GM23338 (cell line): ENCODE measurements around the gene SPECC1L. TPM values are rescaled to one million over a fixed set of nuclear protein-coding genes. Genes with fewer than 3 reads are reported as not detected.

ENCODE experiments used
- ATAC-seq: fragments of 200-7000 bp; cut with Tn5 transposase; 3 replicates; pipeline ENCODE4 v1.9.1; 2020
- DNase-seq: peaks from one replicate; pipeline ENCODE4 v3.0.0-alpha.2; 2015; ENCODE audit warnings: low spot score
- H2AFZ ChIP-seq: fragments of 200-600 bp; sonication (generic); 2 replicates; pipeline ENCODE4 v1.8.0; 2016; ENCODE audit warnings: antibody characterized with exemption, mild to moderate bottlenecking, moderate library complexity
- H3F3A ChIP-seq: fragments of 200-600 bp; sonication (generic); replicated peaks from 2 replicates; pipeline ENCODE4 v1.8.0; 2017; ENCODE audit warnings: antibody characterized with exemption, mixed run types, low read depth
- H3K27ac ChIP-seq: fragments of 200-600 bp; sonication (generic); 2 replicates; pipeline ENCODE4 v1.6.1; 2016; ENCODE audit warnings: low read depth
- H3K27me3 ChIP-seq: fragments of 200-600 bp; sonication (generic); 2 replicates; pipeline ENCODE4 v1.8.0; 2016; ENCODE audit warnings: mild to moderate bottlenecking, mixed run types, moderate library complexity; ENCODE audit not compliant: insufficient read depth
- H3K36me3 ChIP-seq: fragments of 200-600 bp; sonication (generic); 2 replicates; pipeline ENCODE4 v1.8.0; 2016; ENCODE audit warnings: mild to moderate bottlenecking; ENCODE audit not compliant: insufficient read depth
- H3K4me1 ChIP-seq: fragments of 200-600 bp; sonication (generic); 2 replicates; pipeline ENCODE4 v1.8.0; 2016; ENCODE audit warnings: mild to moderate bottlenecking, moderate library complexity; ENCODE audit not compliant: insufficient read depth
- H3K4me2 ChIP-seq: fragments of 200-600 bp; sonication (generic); 2 replicates; pipeline ENCODE4 v1.7.1; 2017; ENCODE audit warnings: mixed run types
- H3K4me3 ChIP-seq: fragments of 200-600 bp; sonication (generic); 2 replicates; pipeline ENCODE4 v1.6.1; 2016; ENCODE audit warnings: mixed run types
- H3K79me2 ChIP-seq: fragments of 200-600 bp; sonication (generic); replicated peaks from 2 replicates; pipeline ENCODE4 v1.8.0; 2017; ENCODE audit warnings: mild to moderate bottlenecking; ENCODE audit not compliant: insufficient read depth
- H3K9me2 ChIP-seq: fragments of 200-600 bp; sonication (generic); 2 replicates; pipeline ENCODE4 v1.8.0; 2017; ENCODE audit not compliant: insufficient read depth
- H4K20me1 ChIP-seq: fragments of 200-600 bp; sonication (generic); replicated peaks from 2 replicates; pipeline ENCODE4 v1.8.0; 2017; ENCODE audit warnings: mild to moderate bottlenecking; ENCODE audit not compliant: insufficient read depth
- H3K27ac Mint-ChIP-seq: 2 replicates; pipeline ENCODE4 v1.8.0; 2020; ENCODE audit warnings: inconsistent platforms, mild to moderate bottlenecking, moderate library complexity, mixed read lengths
- H3K27me3 Mint-ChIP-seq: 3 replicates; pipeline ENCODE4 v1.8.0; 2022; ENCODE audit warnings: low read depth, mild to moderate bottlenecking, moderate library complexity, mixed read lengths, inconsistent platforms; ENCODE audit not compliant: insufficient read depth, poor library complexity
- H3K36me3 Mint-ChIP-seq: 3 replicates; pipeline ENCODE4 v1.8.0; 2021; ENCODE audit warnings: low read depth, mild to moderate bottlenecking, inconsistent platforms, moderate library complexity, mixed read lengths
- H3K4me1 Mint-ChIP-seq: 3 replicates; pipeline ENCODE4 v1.8.0; 2020; ENCODE audit warnings: mild to moderate bottlenecking, inconsistent platforms, mixed read lengths
- H3K4me3 Mint-ChIP-seq: 3 replicates; pipeline ENCODE4 v1.8.0; 2021; ENCODE audit warnings: moderate library complexity, mild to moderate bottlenecking, inconsistent platforms, mixed read lengths
- H3K9me3 Mint-ChIP-seq: 3 replicates; pipeline ENCODE4 v1.8.0; 2020; ENCODE audit warnings: moderate library complexity, mild to moderate bottlenecking, inconsistent platforms, mixed read lengths
- CREB1 ChIP-seq: fragments of 250-450 bp; sonication (Bioruptor Pico); IDR thresholded peaks from 2 replicates; pipeline ENCODE4 v1.5.0; 2020; ENCODE audit warnings: low read depth, mild to moderate bottlenecking, moderate library complexity
- CTCF ChIP-seq, 2 experiments: fragments of 200-600 bp in 1 of 2; sonication (generic) in 1 of 2; conservative IDR thresholded peaks; 2 replicates each; pipeline versions ENCODE4 v1.5.1 to v1.6.1; 2016 to 2017; ENCODE audit warnings: antibody characterized with exemption in 2 of 2, low read depth in 2 of 2, mild to moderate bottlenecking in 2 of 2, moderate library complexity in 1 of 2
- ETS1 ChIP-seq: IDR thresholded peaks from 2 replicates; pipeline ENCODE4 v1.6.1; 2016; ENCODE audit warnings: antibody characterized with exemption
- EZH2 ChIP-seq: fragments of 200-600 bp; sonication (generic); IDR thresholded peaks from one replicate; pipeline ENCODE4 v1.8.0; 2017; ENCODE audit warnings: antibody characterized with exemption, mild to moderate bottlenecking, low read depth; ENCODE audit not compliant: unreplicated experiment
- EZH2phosphoT487 ChIP-seq: fragments of 200-600 bp; sonication (generic); IDR thresholded peaks from one replicate; pipeline ENCODE4 v1.8.1; 2018; ENCODE audit warnings: antibody characterized with exemption; ENCODE audit not compliant: unreplicated experiment
- JUNB ChIP-seq: IDR thresholded peaks from one replicate; pipeline ENCODE4 v1.6.1; 2016; ENCODE audit warnings: antibody characterized with exemption; ENCODE audit not compliant: unreplicated experiment
- NANOG ChIP-seq: IDR thresholded peaks from 2 replicates; pipeline ENCODE4 v1.6.1; 2016; ENCODE audit warnings: antibody characterized with exemption, borderline replicate concordance
- POLR2AphosphoS5 ChIP-seq: IDR thresholded peaks from 2 replicates; pipeline ENCODE4 v1.6.1; 2016; ENCODE audit warnings: antibody characterized with exemption, low read depth
- REST ChIP-seq: IDR thresholded peaks from one replicate; pipeline ENCODE4 v1.6.1; 2018; ENCODE audit warnings: antibody characterized with exemption; ENCODE audit not compliant: unreplicated experiment
- STAT1 ChIP-seq: IDR thresholded peaks from one replicate; pipeline ENCODE4 v1.6.1; 2016; ENCODE audit warnings: antibody characterized with exemption; ENCODE audit not compliant: unreplicated experiment
- ZNF114 ChIP-seq: fragments of 250-450 bp; sonication (Bioruptor Pico); IDR thresholded peaks from 2 replicates; pipeline ENCODE4 v1.5.0; 2020; ENCODE audit warnings: mild to moderate bottlenecking, moderate library complexity
- ZNF331 ChIP-seq: fragments of 250-450 bp; sonication (Bioruptor Pico); IDR thresholded peaks from 2 replicates; pipeline ENCODE4 v1.5.0; 2020; ENCODE audit warnings: low read depth, mild to moderate bottlenecking, moderate library complexity
- ZNF462 ChIP-seq: fragments of 250-450 bp; sonication (Bioruptor Pico); IDR thresholded peaks from 2 replicates; pipeline ENCODE4 v1.5.0; 2020; ENCODE audit warnings: mild to moderate bottlenecking, moderate library complexity
- polyA plus RNA-seq: library from polyadenylated mRNA; unstranded; fragments of >200 nt; fragmentation: Nextera tagmentation; extraction: Ambion mirVana; gene quantifications from 2 replicates; pipeline ENCODE4 v1.2.1, GENCODE V29; 2016
- total RNA-seq: library from RNA; depleted of rRNA; stranded (reverse); fragments of >200 nt; shearing (Covaris generic); gene quantifications from 2 replicates; pipeline ENCODE4 v1.2.3, GENCODE V29; 2014

The SPECC1L gene
- total and polyA plus RNA-seq, 2 experiments from 2014 or later = 24.3 to 44.7 TPM

DNA sequence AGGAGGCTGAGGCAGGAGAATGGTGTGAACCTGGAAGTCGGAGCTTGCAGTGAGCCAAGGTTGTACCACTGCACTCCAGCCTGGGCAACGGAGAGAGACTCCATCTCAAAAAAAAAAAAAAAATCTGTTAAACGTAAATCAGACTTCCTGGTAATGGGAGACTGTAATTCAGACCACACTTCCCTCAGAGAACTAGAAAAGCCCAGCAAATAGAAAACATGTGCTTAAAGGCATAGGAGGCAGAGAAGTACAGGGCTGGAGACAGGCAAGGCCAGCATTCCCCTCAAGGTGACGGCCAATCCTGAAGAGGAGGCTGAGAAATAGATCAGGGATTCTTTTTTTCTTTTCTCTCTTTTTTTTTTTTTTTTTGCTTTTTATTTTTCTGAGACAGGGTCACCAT lies 34.0 kb upstream of the SPECC1L start:
- no peaks in the 10 kb centered on the region for H3K36me3 Mint-ChIP-seq
- no peak for DNase-seq

More for the DNA sequence above, 34.0 kb upstream of the SPECC1L start:
- Mint-ChIP-seq H3K9me3 (no peaks in the 10 kb centered on the region), H3K27ac (no peak overlapping the region), H3K27me3 (peaks cover 11% of the 10 kb centered on the region), H3K4me3 (no peak overlapping the region), H3K4me1 (no peaks in the 10 kb centered on the region)
- no peaks in the 10 kb centered on the region for H3K36me3 ChIP-seq
- H3K27ac ChIP-seq = no peak overlapping the region
- no peak for ATAC-seq
- H3K9me2 ChIP-seq = no peaks in the 10 kb centered on the region
- no peaks in the 10 kb centered on the region for H3K27me3 ChIP-seq
- no peaks in the 10 kb centered on the region for H3K79me2 ChIP-seq
- no peaks in the 10 kb centered on the region for H3F3A ChIP-seq
- no peak overlapping the region for H3K4me2 ChIP-seq
- no peaks in the 10 kb centered on the region for H4K20me1 ChIP-seq
- H3K4me1 ChIP-seq = no peaks in the 10 kb centered on the region
- H3K4me3 ChIP-seq = no peak overlapping the region
- TF ChIP-seq NANOG (no peak), EZH2phosphoT487 (no peak), REST (no peak), STAT1 (no peak), ETS1 (no peak), ZNF114 (CRISPR knock-in tag) (no peak), ZNF331 (no peak), POLR2AphosphoS5 (no peak), CREB1 (no peak), JUNB (no peak), CTCF (conservative IDR thresholded peaks at IDR 0.05; ENCODE audit: low read depth in 2 of 2) (no peak), ZNF462 (CRISPR knock-in tag) (no peak), EZH2 (no peak)
- H2AFZ ChIP-seq = no peak overlapping the region
